Neural cell (in vitro differentiated cells): Measurements from ENCODE around the gene SND1. TPM values are rescaled to one million over a fixed set of nuclear protein-coding genes. Genes with fewer than 3 reads are reported as not detected.

Experiments
- H2AFZ ChIP-seq: fragments of 200-600, 300-800 bp; sonication (generic), shearing (Covaris generic); 2 replicates; pipeline ENCODE4 v1.6.0; 2014; ENCODE audit warnings: low read depth, mild to moderate bottlenecking, antibody characterized with exemption, low read length, moderate library complexity
- H3F3A ChIP-seq: fragments of 200-600 bp; shearing (Covaris generic); 2 replicates; pipeline ENCODE4 v1.6.1; 2016; ENCODE audit warnings: mild to moderate bottlenecking, moderate library complexity, mixed read lengths, antibody characterized with exemption, low read length; ENCODE audit not compliant: insufficient read depth, poor library complexity, severe bottlenecking
- H3K27ac ChIP-seq: fragments of 200-600, 300-800 bp; sonication (generic), shearing (Covaris generic); 2 replicates; pipeline ENCODE4 v1.5.1; 2014; ENCODE audit warnings: mild to moderate bottlenecking, low read length, moderate library complexity
- H3K27me3 ChIP-seq: fragments of 300-800, 200-600 bp; sonication (generic), shearing (Covaris generic); 2 replicates; pipeline ENCODE4 v1.6.0; 2014; ENCODE audit warnings: mild to moderate bottlenecking, low read depth, low read length, moderate library complexity; ENCODE audit not compliant: insufficient read depth
- H3K36me3 ChIP-seq: fragments of 300-800, 200-600 bp; sonication (generic), shearing (Covaris generic); 2 replicates; pipeline ENCODE4 v1.5.1; 2014; ENCODE audit warnings: mild to moderate bottlenecking, antibody characterized with exemption, low read length, moderate library complexity; ENCODE audit not compliant: insufficient read depth
- H3K4me2 ChIP-seq: fragments of 300-800, 200-600 bp; sonication (generic), shearing (Covaris generic); 2 replicates; pipeline ENCODE4 v1.6.0; 2014; ENCODE audit warnings: mild to moderate bottlenecking, low read length
- H3K4me3 ChIP-seq: fragments of 300-800, 200-600 bp; sonication (generic), shearing (Covaris generic); 2 replicates; pipeline ENCODE4 v1.5.1; 2014; ENCODE audit warnings: mild to moderate bottlenecking, low read length, moderate library complexity
- H3K79me2 ChIP-seq: fragments of 200-600 bp; shearing (Covaris generic); replicated peaks from 2 replicates; pipeline ENCODE4 v1.6.0; 2014; ENCODE audit warnings: mild to moderate bottlenecking, low read length, moderate library complexity; ENCODE audit not compliant: insufficient read depth
- H3K9ac ChIP-seq: fragments of 300-800, 200-600 bp; sonication (generic), shearing (Covaris generic); 2 replicates; pipeline ENCODE4 v1.6.1; 2016; ENCODE audit warnings: mild to moderate bottlenecking, low read length, mixed read lengths
- H3K9me2 ChIP-seq: fragments of 200-600 bp; shearing (Covaris generic); 2 replicates; pipeline ENCODE4 v1.6.1; 2016; ENCODE audit warnings: mild to moderate bottlenecking, low read length, mixed read lengths; ENCODE audit not compliant: insufficient read depth
- H3K9me3 ChIP-seq: fragments of 200-600, 300-800 bp; sonication (generic), shearing (Covaris generic); 2 replicates; pipeline ENCODE4 v1.6.1; 2016; ENCODE audit warnings: mild to moderate bottlenecking, mixed run types, low read length, moderate library complexity, mixed read lengths
- H4K20me1 ChIP-seq: fragments of 200-600 bp; shearing (Covaris generic); 2 replicates; pipeline ENCODE4 v1.6.1; 2016; ENCODE audit warnings: mild to moderate bottlenecking, mixed run types; ENCODE audit not compliant: insufficient read depth
- EP300 ChIP-seq: fragments of 450-650 bp; conservative IDR thresholded peaks from 2 replicates; pipeline ENCODE4 v1.6.1; 2014; ENCODE audit warnings: antibody characterized with exemption, mild to moderate bottlenecking, moderate library complexity; ENCODE audit not compliant: poor library complexity, severe bottlenecking
- EZH2 ChIP-seq: fragments of 200-600, 300-800 bp; shearing (Covaris generic), sonication (generic); IDR thresholded peaks from 2 replicates; pipeline ENCODE4 v1.6.1; 2014; ENCODE audit warnings: antibody characterized with exemption, low read length, borderline replicate concordance, mild to moderate bottlenecking; ENCODE audit not compliant: insufficient read depth, poor library complexity, severe bottlenecking
- MXI1 ChIP-seq: fragments of 450-650 bp; conservative IDR thresholded peaks from 2 replicates; pipeline ENCODE4 v1.6.1; 2014; ENCODE audit warnings: antibody characterized with exemption, mild to moderate bottlenecking; ENCODE audit not compliant: poor library complexity, severe bottlenecking
- POLR2AphosphoS5 ChIP-seq: IDR thresholded peaks from 2 replicates; pipeline ENCODE4 v1.6.1; 2012
- RAD21 ChIP-seq: fragments of 450-650 bp; conservative IDR thresholded peaks from 2 replicates; pipeline ENCODE4 v1.6.1; 2014; ENCODE audit warnings: antibody characterized with exemption, mild to moderate bottlenecking, moderate library complexity
- SMC3 ChIP-seq: fragments of 450-650 bp; conservative IDR thresholded peaks from 2 replicates; pipeline ENCODE4 v1.6.1; 2014; ENCODE audit warnings: antibody characterized with exemption, mild to moderate bottlenecking, moderate library complexity; ENCODE audit not compliant: poor library complexity
- TAF1 ChIP-seq: IDR thresholded peaks from 2 replicates; pipeline ENCODE4 v1.6.1; 2012; ENCODE audit warnings: low read depth
- polyA plus RNA-seq: library from polyadenylated mRNA; depleted of rRNA; stranded (reverse); fragments of >200 nt; gene quantifications from 2 replicates; pipeline ENCODE4 v1.2.3, GENCODE V29; 2014
- TF ChIP-seq, protein P1 (sequence below): IDR thresholded peaks from 2 replicates; pipeline ENCODE4 v1.6.1; 2012; ENCODE audit warnings: borderline replicate concordance
- TF ChIP-seq, protein P2 (sequence below): fragments of 450-650 bp; IDR thresholded peaks from 2 replicates; pipeline ENCODE4 v1.5.1; 2014; ENCODE audit warnings: antibody characterized with exemption, mild to moderate bottlenecking, moderate library complexity; ENCODE audit not compliant: poor library complexity, severe bottlenecking

Gene SND1
- polyA plus RNA-seq, 1 donor from 2014 or later = 37.4 TPM

DNA sequence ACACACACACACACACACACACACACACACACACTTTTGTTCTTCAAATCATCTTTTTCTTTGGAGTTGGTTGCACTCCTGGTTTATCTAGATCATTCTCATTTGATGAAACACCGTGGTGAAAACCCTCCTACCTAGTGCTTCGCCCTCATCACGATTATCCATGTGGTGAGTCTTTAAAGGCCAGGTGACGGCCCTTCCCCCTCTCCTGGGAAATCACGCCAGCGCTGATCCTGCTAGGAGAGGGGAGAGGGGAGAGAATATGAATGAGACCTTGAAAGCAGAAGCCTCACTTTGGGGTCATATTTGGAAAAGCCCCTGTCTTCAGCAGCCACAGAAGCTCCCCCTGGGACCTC, 483.1 kb downstream of the SND1 start:
- no peaks in the 10 kb centered on the region for H3K9me3 ChIP-seq
- peak overlapping the region; percentile 74 for H3K4me3 ChIP-seq
- peaks cover 8% of the 10 kb centered on the region for H3K27me3 ChIP-seq
- no peak overlapping the region for H2AFZ ChIP-seq
- TF ChIP-seq TAF1 (no peak), POLR2AphosphoS5 (no peak), SMC3 (no peak), EZH2 (no peak)
- TF ChIP-seq, protein P1, sequence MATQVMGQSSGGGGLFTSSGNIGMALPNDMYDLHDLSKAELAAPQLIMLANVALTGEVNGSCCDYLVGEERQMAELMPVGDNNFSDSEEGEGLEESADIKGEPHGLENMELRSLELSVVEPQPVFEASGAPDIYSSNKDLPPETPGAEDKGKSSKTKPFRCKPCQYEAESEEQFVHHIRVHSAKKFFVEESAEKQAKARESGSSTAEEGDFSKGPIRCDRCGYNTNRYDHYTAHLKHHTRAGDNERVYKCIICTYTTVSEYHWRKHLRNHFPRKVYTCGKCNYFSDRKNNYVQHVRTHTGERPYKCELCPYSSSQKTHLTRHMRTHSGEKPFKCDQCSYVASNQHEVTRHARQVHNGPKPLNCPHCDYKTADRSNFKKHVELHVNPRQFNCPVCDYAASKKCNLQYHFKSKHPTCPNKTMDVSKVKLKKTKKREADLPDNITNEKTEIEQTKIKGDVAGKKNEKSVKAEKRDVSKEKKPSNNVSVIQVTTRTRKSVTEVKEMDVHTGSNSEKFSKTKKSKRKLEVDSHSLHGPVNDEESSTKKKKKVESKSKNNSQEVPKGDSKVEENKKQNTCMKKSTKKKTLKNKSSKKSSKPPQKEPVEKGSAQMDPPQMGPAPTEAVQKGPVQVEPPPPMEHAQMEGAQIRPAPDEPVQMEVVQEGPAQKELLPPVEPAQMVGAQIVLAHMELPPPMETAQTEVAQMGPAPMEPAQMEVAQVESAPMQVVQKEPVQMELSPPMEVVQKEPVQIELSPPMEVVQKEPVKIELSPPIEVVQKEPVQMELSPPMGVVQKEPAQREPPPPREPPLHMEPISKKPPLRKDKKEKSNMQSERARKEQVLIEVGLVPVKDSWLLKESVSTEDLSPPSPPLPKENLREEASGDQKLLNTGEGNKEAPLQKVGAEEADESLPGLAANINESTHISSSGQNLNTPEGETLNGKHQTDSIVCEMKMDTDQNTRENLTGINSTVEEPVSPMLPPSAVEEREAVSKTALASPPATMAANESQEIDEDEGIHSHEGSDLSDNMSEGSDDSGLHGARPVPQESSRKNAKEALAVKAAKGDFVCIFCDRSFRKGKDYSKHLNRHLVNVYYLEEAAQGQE = no peak
- no peaks in the 10 kb centered on the region for H3F3A ChIP-seq
- peak overlapping the region; percentile 59 for H3K9ac ChIP-seq
- H3K4me2 ChIP-seq = peak overlapping the region; percentile 14
- no peaks in the 10 kb centered on the region for H3K79me2 ChIP-seq
- no peaks in the 10 kb centered on the region for H3K9me2 ChIP-seq
- no peaks in the 10 kb centered on the region for H3K36me3 ChIP-seq
- no peaks in the 10 kb centered on the region for H4K20me1 ChIP-seq
- H3K27ac ChIP-seq = no peak overlapping the region

DNA sequence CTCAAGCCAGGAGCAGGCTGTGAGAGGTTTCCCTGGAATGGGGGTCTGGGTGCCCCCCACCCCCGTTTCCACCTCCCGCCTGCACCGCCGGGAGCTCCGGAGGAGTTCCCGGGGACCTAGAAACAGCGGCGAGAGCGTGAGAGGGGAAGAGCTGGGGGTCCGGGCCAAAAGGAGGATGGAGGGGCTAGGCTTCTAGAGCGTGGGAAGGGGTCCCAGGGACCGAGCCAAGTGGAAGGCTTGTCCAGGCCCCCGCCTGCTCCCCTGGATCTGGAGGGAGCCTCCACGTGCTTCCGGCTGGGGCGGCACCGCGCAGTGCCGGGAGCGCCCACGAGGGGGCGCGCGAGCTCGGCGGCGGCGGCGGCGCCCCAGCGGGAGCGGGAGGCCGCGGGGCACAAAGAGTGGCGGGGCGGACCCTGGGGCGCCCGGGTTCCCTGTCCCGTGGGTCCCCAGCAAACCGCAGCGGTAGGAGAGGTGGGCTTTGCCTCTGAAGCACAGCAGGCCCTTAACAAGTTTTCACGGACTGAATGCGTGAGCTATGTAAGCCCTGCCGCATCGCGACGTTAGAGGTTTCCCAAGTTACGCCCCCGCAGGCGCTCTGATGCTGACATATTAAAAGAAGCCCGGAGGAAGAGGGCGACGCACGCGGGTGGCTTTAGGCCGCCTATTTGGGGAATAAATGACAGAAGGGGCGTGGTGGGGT, 483.7 kb downstream of the SND1 start:
- Histone ChIP-seq H3K27ac (no peak overlapping the region), H4K20me1 (no peaks in the 10 kb centered on the region), H3F3A (no peaks in the 10 kb centered on the region), H3K9me2 (no peaks in the 10 kb centered on the region), H3K9me3 (no peaks in the 10 kb centered on the region), H3K4me2 (peak overlapping the region; percentile 62), H2AFZ (peak overlapping the region; percentile 88), H3K79me2 (no peaks in the 10 kb centered on the region), H3K4me3 (peak overlapping the region; percentile 74), H3K36me3 (no peaks in the 10 kb centered on the region), H3K9ac (peak overlapping the region; percentile 59), H3K27me3 (peaks cover 8% of the 10 kb centered on the region)
- TF ChIP-seq, protein P2, sequence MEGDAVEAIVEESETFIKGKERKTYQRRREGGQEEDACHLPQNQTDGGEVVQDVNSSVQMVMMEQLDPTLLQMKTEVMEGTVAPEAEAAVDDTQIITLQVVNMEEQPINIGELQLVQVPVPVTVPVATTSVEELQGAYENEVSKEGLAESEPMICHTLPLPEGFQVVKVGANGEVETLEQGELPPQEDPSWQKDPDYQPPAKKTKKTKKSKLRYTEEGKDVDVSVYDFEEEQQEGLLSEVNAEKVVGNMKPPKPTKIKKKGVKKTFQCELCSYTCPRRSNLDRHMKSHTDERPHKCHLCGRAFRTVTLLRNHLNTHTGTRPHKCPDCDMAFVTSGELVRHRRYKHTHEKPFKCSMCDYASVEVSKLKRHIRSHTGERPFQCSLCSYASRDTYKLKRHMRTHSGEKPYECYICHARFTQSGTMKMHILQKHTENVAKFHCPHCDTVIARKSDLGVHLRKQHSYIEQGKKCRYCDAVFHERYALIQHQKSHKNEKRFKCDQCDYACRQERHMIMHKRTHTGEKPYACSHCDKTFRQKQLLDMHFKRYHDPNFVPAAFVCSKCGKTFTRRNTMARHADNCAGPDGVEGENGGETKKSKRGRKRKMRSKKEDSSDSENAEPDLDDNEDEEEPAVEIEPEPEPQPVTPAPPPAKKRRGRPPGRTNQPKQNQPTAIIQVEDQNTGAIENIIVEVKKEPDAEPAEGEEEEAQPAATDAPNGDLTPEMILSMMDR = peak; percentile 97
- TF ChIP-seq POLR2AphosphoS5 (no peak), EZH2 (no peak), EP300 (peak; percentile 39), MXI1 (peak; percentile 87), TAF1 (no peak), SMC3 (peak; percentile 93), RAD21 (peak; percentile 81)
- TF ChIP-seq, protein P1 = no peak
